BE2C (cell line): ENCODE data around the gene MN1.

ENCODE experiments used
- DNase-seq: peaks from one replicate; pipeline ENCODE4 v3.0.0-alpha.2; 2020
- H3K27me3 ChIP-seq: fragments of 250-450 bp; sonication (Bioruptor Pico); 2 replicates; pipeline ENCODE4 v1.5.1; 2020; ENCODE audit warnings: mild to moderate bottlenecking
- H3K36me3 ChIP-seq: fragments of 250-450 bp; sonication (Bioruptor Pico); 2 replicates; pipeline ENCODE4 v1.5.1; 2020; ENCODE audit warnings: mild to moderate bottlenecking
- H3K4me1 ChIP-seq: fragments of 250-450 bp; sonication (Bioruptor Pico); 2 replicates; pipeline ENCODE4 v1.5.1; 2020
- H3K4me3 ChIP-seq: 2 replicates; pipeline ENCODE4 v1.5.1; 2011; ENCODE audit warnings: low read depth, low read length
- H3K9me3 ChIP-seq: fragments of 250-450 bp; sonication (Bioruptor Pico); 2 replicates; pipeline ENCODE4 v1.5.1; 2020
- TF ChIP-seq, protein P1 (sequence below): IDR thresholded peaks from 2 replicates; pipeline ENCODE4 v1.5.1; 2012; ENCODE audit warnings: mild to moderate bottlenecking, low read depth, low read length

MN1 gene

DNA sequence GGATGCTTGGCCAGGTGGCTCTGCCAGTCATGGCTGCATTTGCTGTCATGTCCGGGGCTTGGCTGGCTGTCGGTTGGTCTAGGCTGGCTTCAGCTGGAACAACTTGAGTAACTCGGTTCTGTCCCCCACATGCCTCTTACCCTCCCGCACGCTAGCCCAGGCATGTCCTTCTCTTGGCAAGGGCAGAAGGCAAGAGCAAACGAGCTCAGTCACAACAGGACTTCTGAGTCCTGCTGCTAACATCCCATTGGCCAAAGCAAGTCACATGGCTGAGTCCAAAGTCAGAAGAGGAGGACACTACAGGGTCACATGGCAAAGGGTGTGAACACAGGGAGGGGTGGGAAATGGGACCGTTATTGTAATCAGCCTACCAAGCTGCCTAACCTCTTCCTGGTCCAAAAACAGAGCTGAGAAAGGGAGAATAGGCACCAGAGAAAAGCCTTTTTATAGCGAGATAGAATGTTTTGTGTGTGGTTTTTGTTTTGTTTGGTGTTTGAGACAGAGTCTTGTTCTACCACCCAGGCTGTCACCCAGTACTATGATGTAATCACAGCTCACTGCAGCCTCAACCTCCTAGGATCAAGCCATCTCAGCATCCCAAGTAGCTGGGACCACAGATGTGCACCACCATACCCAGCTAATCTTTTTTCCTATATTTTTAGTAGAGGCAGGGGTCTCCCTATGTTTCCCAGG, 81.9 kb downstream of the MN1 start:
- Histone ChIP-seq H3K27me3 (no peaks in the 10 kb centered on the region), H3K36me3 (no peaks in the 10 kb centered on the region), H3K9me3 (no peaks in the 10 kb centered on the region), H3K4me1 (peaks cover 16% of the 10 kb centered on the region), H3K4me3 (no peak overlapping the region)
- TF ChIP-seq, protein P1, sequence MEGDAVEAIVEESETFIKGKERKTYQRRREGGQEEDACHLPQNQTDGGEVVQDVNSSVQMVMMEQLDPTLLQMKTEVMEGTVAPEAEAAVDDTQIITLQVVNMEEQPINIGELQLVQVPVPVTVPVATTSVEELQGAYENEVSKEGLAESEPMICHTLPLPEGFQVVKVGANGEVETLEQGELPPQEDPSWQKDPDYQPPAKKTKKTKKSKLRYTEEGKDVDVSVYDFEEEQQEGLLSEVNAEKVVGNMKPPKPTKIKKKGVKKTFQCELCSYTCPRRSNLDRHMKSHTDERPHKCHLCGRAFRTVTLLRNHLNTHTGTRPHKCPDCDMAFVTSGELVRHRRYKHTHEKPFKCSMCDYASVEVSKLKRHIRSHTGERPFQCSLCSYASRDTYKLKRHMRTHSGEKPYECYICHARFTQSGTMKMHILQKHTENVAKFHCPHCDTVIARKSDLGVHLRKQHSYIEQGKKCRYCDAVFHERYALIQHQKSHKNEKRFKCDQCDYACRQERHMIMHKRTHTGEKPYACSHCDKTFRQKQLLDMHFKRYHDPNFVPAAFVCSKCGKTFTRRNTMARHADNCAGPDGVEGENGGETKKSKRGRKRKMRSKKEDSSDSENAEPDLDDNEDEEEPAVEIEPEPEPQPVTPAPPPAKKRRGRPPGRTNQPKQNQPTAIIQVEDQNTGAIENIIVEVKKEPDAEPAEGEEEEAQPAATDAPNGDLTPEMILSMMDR, result no peak
- DNase-seq, result no peak

DNA sequence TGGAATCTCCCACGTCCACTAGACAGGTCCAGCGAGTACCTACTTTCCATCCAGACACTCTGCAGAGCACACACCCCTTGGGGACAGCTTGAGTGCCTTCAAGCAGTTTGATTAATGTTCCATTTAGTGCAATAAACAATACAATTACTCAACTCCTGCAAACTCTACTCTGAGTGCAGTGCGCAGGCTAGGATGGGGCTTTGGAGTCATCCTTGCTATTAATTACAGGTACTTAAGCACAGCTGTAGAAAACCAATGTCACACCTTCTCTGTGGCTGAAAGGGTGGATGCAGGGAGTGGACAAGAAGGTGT, 82.6 kb downstream of the MN1 start:
- Histone ChIP-seq H3K27me3 (no peaks in the 10 kb centered on the region), H3K4me3 (no peak overlapping the region), H3K36me3 (no peaks in the 10 kb centered on the region), H3K9me3 (no peaks in the 10 kb centered on the region), H3K4me1 (peaks cover 16% of the 10 kb centered on the region)
- no peak for DNase-seq
- TF ChIP-seq, protein P1, result no peak

DNA sequence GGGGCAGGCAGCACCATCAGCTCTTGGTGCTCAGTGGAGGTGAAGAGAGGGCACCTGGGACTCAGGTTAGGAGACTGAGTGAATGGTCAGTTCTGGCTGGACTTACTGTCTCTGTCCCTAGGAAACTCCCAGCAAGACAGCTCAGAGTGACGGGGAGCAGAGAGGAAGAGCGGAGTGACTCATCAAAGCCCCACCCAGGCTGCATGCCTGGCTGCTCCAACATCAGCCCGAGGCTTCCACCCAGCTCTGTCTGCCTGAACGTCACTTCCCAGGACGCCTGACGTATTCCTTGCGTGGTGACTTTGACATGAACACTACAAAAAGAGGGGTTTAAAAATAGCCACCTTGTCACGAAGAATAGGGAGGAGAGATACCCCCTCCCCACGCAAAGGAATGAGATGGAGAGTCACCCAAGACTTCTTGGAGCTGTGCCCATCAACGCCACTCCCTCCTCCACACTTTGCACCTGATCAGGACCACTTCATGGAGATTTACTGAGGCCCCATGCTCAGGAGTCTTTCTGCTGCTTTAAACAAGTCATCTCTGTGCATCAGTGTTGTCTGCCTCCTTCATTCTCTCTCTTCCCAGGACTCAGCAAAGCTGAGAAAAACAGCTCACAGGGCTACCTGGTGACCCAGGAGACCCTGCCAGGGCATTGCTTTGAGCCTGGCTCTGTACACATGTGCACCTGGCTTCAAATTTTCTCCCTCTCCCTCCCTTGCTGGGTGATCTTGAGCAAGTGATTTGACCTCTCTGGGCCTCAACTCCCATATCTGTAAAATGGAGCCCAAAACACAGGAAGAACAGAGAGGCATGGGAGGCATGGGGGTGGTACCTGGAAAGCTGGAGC, 83.1 kb downstream of the MN1 start:
- H3K4me1 ChIP-seq, result peaks cover 16% of the 10 kb centered on the region
- peak; percentile 73 for DNase-seq
- H3K4me3 ChIP-seq, result peak overlapping the region; percentile 39
- H3K9me3 ChIP-seq, result no peaks in the 10 kb centered on the region
- TF ChIP-seq, protein P1, result no peak
- H3K36me3 ChIP-seq, result no peaks in the 10 kb centered on the region
- H3K27me3 ChIP-seq, result no peaks in the 10 kb centered on the region

- H3K36me3 ChIP-seq, result no peaks in the 10 kb centered on the region
- no peak overlapping the region for H3K4me3 ChIP-seq
- H3K27me3 ChIP-seq, result no peaks in the 10 kb centered on the region
- no peak for DNase-seq
- TF ChIP-seq, protein P1, result no peak
- H3K4me1 ChIP-seq, result peaks cover 16% of the 10 kb centered on the region
- no peaks in the 10 kb centered on the region for H3K9me3 ChIP-seq
These were observed 84.5 kb downstream of the MN1 start for GRCh38 chr22:27717094-27717493.

DNA sequence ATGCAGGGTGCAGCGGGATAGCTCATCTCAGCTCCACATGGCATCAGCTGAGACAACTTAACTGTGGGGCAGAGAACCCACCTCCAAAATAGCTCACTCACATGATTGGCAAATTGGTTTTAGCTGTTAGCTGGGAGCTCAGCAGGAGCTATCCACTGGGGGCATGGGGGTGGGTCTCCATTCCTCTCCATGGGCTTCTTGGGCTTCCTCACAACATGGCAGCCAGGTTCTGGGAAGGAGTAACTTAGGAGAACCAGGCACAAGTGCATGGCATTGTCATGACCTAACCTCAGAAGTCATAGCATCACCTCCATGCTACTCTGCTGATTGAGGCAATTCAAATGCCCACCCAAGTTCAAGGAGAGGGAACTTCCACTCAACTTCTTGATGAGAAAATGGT, 85.5 kb downstream of the MN1 start:
- Histone ChIP-seq H3K36me3 (no peaks in the 10 kb centered on the region), H3K9me3 (no peaks in the 10 kb centered on the region), H3K4me3 (no peak overlapping the region), H3K4me1 (peaks cover 16% of the 10 kb centered on the region), H3K27me3 (no peaks in the 10 kb centered on the region)
- TF ChIP-seq, protein P1, result no peak
- DNase-seq, result no peak

DNA sequence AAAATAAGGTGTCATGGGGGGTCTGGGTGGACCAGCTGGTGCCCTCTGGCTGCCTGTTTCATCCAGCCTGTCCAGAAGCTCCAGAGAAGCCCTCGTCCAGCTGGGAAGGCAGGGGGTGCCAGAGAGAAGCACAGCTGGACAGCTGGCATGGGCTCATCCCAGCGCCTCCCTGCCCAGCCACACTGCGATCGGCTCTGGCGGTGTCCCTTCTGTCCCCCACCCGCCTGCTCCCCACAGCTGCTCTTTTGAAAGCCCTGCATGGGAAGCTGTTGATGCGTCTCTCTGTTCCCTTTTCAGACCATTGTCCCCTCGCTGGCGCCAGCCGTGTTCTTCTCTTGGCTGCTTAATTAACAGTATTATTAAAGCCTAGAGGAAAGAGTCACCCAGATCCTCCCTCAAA, 86.5 kb downstream of the MN1 start:
- Histone ChIP-seq H3K9me3 (no peaks in the 10 kb centered on the region), H3K4me3 (peak overlapping the region; percentile 7; the same call in 1 of the 2 replicates), H3K36me3 (no peaks in the 10 kb centered on the region), H3K4me1 (peaks cover 16% of the 10 kb centered on the region), H3K27me3 (no peaks in the 10 kb centered on the region)
- peak; percentile 33 for DNase-seq
- TF ChIP-seq, protein P1, result peak; percentile 43
